Stimulated activated CD8-positive, alpha-beta memory T cell treated with anti-CD3 and anti-CD28 coated beads, Interleukin-4, amount 100 ng/mL, for 24 hours (primary cell): Measurements from ENCODE around the gene P4HTM.

Experiments
- DNase-seq: peaks from one replicate; pipeline ENCODE4 v3.0.0-alpha.2; 2020; ENCODE audit warnings: low read depth

The P4HTM gene

GRCh38 chr3:49023775-49024174 lies 33.7 kb downstream of the P4HTM start:
- no peak for DNase-seq

GRCh38 chr3:49024449-49024848 lies 34.4 kb downstream of the P4HTM start:
- DNase-seq = no peak

- DNase-seq = no peak
These were observed 35.2 kb downstream of the P4HTM start for GRCh38 chr3:49025005-49025792.

GRCh38 chr3:49025793-49026520 lies 35.9 kb downstream of the P4HTM start:
- DNase-seq = no peak

GRCh38 chr3:49026536-49026935 lies 36.5 kb downstream of the P4HTM start:
- no peak for DNase-seq

GRCh38 chr3:49027634-49028033 lies 37.6 kb downstream of the P4HTM start:
- DNase-seq = no peak

GRCh38 chr3:49028298-49028672 lies 38.2 kb downstream of the P4HTM start:
- DNase-seq = no peak

GRCh38 chr3:49028673-49029562 lies 38.9 kb downstream of the P4HTM start, which contains the start of gene IMPDH2:
TSS of gene IMPDH2 (minus strand) at chr3:49029398. CDS start at chr3:49029350, 48 bp downstream.
- peak; percentile 87 for DNase-seq

GRCh38 chr3:49029563-49029884 lies 39.5 kb downstream of the P4HTM start:
- DNase-seq = no peak

GRCh38 chr3:49030321-49030720 lies 40.3 kb downstream of the P4HTM start:
- DNase-seq = no peak

GRCh38 chr3:49032646-49033304 lies 42.7 kb downstream of the P4HTM start:
- no peak for DNase-seq

GRCh38 chr3:49034650-49035049 lies 44.6 kb downstream of the P4HTM start:
- DNase-seq = no peak

GRCh38 chr3:49035281-49035680 lies 45.2 kb downstream of the P4HTM start:
- DNase-seq = no peak

GRCh38 chr3:49053543-49053942 lies 63.5 kb downstream of the P4HTM start:
- DNase-seq = no peak

GRCh38 chr3:49054344-49054862 lies 64.4 kb downstream of the P4HTM start:
- DNase-seq = no peak
